Left ventricle myocardium inferior (tissue), 1 donor: ENCODE measurements around the gene ASIC3. TPM values are rescaled to one million over a fixed set of nuclear protein-coding genes. Genes with fewer than 3 reads are reported as not detected.

Experiments used
- DNase-seq: peaks from one replicate; pipeline ENCODE4 v3.0.0-alpha.2; 2020
- H3K27ac ChIP-seq: fragments of 200-600 bp; replicated peaks from 2 replicates; pipeline ENCODE4 v1.8.0; 2021
- H3K27me3 ChIP-seq: fragments of 200-600 bp; 2 replicates; pipeline ENCODE4 v1.8.0; 2021; ENCODE audit warnings: low read depth
- H3K36me3 ChIP-seq: fragments of 200-600 bp; 2 replicates; pipeline ENCODE4 v1.8.0; 2021
- H3K4me1 ChIP-seq: fragments of 200-600 bp; 2 replicates; pipeline ENCODE4 v1.8.0; 2021
- H3K4me3 ChIP-seq: fragments of 200-600 bp; 2 replicates; pipeline ENCODE4 v1.8.0; 2021; ENCODE audit warnings: mild to moderate bottlenecking, moderate library complexity
- H3K9me3 ChIP-seq: fragments of 200-600 bp; replicated peaks from 2 replicates; pipeline ENCODE4 v1.8.0; 2021
- intact Hi-C: fragments of 100-400 bp; cut with micrococcal nuclease; formaldehyde crosslinking; loops from one replicate; pipeline ENCODE4 v1.11.0; 2022
- total RNA-seq: library from RNA; stranded (reverse); fragmentation: NEBNext Ultra II Directional; extraction: Animal tissue kit (Norgen Biotek cat#: 25700); gene quantifications from one replicate; pipeline ENCODE4 v1.2.1, GENCODE V29; 2021
- TF ChIP-seq, protein P1 (sequence below): fragments of 200-600 bp; IDR thresholded peaks from 2 replicates; pipeline ENCODE4 v1.8.0; 2021; ENCODE audit warnings: antibody characterized with exemption, mild to moderate bottlenecking, borderline replicate concordance
- donor health status: DM: no; HTN: yes; CAD: no; lungs with severe emphysema.

ASIC3 gene
- total RNA-seq, 1 donor from 2014 or later = 5.3 TPM

DNA sequence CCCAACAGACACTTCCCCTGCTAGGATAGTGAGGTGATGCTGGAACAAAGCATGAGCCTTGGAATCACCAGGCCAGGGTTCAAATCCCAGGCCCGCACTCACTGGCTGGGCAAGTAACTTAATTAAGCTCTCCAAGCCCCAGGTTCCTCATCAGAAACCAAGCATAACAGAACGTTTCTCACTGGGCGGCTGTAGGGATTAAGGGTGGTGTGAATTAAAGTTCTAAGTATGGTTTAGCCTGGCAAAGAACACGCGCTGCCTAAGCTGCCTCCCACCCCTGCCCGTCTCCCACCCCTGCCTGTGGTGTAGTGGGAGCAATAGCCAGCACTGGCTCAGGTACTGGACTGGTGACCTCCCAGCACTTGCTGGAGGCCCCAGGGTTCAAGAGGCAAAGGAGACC lies 16.7 kb downstream of the ASIC3 start:
- Histone ChIP-seq H3K27ac (no peak overlapping the region), H3K4me3 (no peak overlapping the region), H3K36me3 (peaks cover 59% of the 10 kb centered on the region), H3K9me3 (no peaks in the 10 kb centered on the region), H3K27me3 (no peaks in the 10 kb centered on the region), H3K4me1 (peaks cover 48% of the 10 kb centered on the region)
- intact Hi-C loops = no loop called here
- TF ChIP-seq, protein P1, sequence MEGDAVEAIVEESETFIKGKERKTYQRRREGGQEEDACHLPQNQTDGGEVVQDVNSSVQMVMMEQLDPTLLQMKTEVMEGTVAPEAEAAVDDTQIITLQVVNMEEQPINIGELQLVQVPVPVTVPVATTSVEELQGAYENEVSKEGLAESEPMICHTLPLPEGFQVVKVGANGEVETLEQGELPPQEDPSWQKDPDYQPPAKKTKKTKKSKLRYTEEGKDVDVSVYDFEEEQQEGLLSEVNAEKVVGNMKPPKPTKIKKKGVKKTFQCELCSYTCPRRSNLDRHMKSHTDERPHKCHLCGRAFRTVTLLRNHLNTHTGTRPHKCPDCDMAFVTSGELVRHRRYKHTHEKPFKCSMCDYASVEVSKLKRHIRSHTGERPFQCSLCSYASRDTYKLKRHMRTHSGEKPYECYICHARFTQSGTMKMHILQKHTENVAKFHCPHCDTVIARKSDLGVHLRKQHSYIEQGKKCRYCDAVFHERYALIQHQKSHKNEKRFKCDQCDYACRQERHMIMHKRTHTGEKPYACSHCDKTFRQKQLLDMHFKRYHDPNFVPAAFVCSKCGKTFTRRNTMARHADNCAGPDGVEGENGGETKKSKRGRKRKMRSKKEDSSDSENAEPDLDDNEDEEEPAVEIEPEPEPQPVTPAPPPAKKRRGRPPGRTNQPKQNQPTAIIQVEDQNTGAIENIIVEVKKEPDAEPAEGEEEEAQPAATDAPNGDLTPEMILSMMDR = no peak
- no peak for DNase-seq

DNA sequence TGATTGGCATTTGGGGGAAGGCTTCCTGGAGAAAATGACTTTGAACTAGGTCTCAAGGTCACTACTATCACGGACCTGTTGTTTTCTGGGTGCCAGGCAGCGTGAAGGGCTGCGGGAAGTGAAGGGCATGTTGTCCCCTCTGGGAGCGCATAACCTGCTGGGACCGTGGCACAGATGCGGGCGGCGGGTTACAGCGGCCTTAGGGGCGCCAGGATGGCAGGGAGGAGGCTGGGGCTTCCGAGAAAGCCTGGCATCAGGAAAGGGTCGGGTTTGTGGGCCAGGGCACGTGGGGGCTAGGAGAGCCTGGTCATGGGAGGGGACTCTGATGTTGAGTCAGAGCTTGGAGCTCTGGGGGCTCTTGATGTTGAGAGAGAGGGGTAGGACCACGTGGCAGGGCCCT lies 17.2 kb downstream of the ASIC3 start:
- no peaks in the 10 kb centered on the region for H3K27me3 ChIP-seq
- TF ChIP-seq, protein P1 = no peak
- intact Hi-C loops = no loop called here
- H3K36me3 ChIP-seq = peaks cover 64% of the 10 kb centered on the region
- no peak overlapping the region for H3K4me3 ChIP-seq
- no peaks in the 10 kb centered on the region for H3K9me3 ChIP-seq
- no peak overlapping the region for H3K27ac ChIP-seq
- peaks cover 43% of the 10 kb centered on the region for H3K4me1 ChIP-seq
- DNase-seq = no peak

DNA sequence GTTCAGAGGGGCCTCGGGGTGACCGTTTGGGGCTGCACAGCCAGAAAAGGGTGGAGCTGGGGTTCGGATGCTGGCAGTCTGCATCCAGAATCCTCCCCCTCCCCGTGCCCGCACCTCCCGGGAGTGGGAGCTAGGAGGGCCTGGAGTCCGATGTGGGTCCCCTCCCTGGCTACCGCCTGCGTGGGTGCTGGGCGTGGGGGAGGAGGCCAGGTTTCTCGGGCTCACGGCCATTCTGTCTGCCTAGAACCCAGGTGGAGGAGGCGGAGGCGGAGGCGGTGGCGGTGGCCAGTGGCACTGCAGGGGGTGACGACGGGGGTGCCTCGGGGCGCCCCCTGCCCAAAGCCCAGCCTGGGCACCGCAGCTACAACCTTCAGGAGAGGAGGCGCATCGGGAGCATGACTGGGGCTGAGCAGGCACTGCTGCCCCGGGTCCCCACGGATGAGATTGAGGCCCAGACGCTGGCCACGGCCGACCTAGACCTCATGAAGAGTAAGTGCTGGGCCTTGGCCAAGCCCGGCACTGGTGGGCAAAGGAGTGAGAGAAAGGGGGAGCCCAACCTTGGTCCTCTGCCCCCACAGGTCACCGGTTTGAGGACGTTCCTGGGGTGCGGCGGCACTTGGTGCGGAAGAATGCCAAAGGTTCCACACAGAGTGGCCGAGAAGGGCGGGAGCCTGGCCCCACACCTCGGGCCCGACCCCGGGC lies 18.1 kb downstream of the ASIC3 start:
- Histone ChIP-seq H3K4me3 (no peak overlapping the region), H3K9me3 (no peaks in the 10 kb centered on the region), H3K4me1 (peaks cover 34% of the 10 kb centered on the region), H3K27me3 (no peaks in the 10 kb centered on the region), H3K27ac (no peak overlapping the region), H3K36me3 (peaks cover 73% of the 10 kb centered on the region)
- DNase-seq = no peak
- intact Hi-C loops = no loop called here
- TF ChIP-seq, protein P1 = no peak

DNA sequence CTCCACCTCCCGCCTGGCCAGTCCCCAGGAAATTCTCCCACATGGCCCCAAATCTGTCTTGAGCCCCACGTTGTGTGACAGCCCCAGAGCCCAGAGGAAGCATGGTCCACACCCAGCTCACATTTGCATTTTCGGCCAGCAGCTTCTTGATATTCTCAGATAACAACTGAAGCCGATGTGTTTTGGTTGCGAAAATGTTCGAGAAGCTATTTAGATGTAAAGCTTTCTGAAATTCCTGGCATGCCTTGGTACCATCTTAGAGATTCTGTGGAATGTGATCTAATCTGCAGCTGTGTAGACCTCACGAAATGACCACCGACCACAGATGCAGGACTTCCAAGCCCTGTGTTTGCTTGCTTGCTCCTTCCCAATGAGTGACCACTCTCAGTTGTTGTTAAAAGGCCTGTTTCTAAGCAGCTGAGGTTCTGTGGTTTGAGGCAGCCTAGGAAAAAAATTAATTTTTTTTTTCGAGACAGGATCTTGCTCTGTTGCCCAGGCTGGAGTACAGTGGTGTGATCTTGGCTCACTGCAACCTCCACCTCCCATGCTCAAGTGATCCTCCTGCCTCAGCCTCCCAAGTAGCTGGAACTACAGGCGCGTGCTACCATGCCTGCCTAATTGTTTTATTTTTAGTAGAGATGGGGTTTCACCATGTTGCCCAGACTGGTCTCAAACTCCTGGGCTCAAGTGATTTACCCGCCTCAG lies 19.9 kb downstream of the ASIC3 start:
- H3K4me1 ChIP-seq = peaks cover 16% of the 10 kb centered on the region
- H3K36me3 ChIP-seq = peaks cover 91% of the 10 kb centered on the region
- no peaks in the 10 kb centered on the region for H3K27me3 ChIP-seq
- no peak overlapping the region for H3K27ac ChIP-seq
- no peaks in the 10 kb centered on the region for H3K9me3 ChIP-seq
- no peak overlapping the region for H3K4me3 ChIP-seq
- TF ChIP-seq, protein P1 = no peak
- intact Hi-C loops = no loop called here
- no peak for DNase-seq

DNA sequence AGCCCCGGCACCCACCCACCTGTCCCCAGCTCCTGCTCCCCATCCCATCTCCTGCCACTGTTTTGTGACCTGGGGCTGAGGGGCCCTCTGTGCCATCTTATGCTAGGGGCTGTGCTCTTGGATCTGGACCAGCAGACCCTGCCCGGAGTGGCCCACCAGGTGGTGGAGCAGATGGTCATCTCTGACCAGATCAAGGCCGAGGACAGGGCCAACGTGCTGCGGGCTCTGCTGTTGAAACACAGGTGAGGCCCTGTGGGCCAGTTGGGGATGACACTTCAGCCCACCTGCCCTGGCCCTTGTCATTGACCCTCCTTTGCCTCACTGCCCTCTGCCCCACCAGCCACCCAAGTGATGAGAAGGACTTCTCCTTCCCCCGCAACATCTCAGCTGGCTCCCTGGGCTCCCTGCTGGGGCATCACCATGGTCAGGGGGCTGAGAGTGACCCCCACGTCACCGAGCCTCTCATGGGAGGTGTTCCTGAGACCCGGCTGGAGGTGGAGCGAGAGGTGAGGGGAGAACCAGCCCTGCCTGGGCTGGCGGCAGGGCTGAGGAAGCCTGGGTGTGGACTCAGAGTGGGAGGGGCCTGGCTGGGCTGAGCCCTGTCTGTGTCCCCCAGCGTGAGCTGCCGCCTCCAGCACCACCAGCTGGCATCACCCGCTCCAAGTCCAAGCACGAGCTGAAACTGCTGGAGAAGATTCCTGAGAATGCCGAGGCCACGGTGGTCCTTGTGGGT lies 21.7 kb downstream of the ASIC3 start:
- peaks cover 98% of the 10 kb centered on the region for H3K36me3 ChIP-seq
- H3K27me3 ChIP-seq = no peaks in the 10 kb centered on the region
- no peak overlapping the region for H3K27ac ChIP-seq
- no peak for DNase-seq
- intact Hi-C loops = no loop called here
- H3K4me3 ChIP-seq = no peak overlapping the region
- TF ChIP-seq, protein P1 = no peak
- H3K9me3 ChIP-seq = no peaks in the 10 kb centered on the region
- H3K4me1 ChIP-seq = peaks cover 5% of the 10 kb centered on the region
